Esophagus muscularis mucosa (tissue), 4 donors: ENCODE results near the gene DEPP1.

ENCODE experiments used
- EP300 ChIP-seq: sonication (generic); formaldehyde crosslinking; IDR thresholded peaks from one replicate; pipeline ENCODE4 v1.6.1; 2017; ENCODE audit warnings: antibody characterized with exemption
- POLR2AphosphoS5 ChIP-seq, 2 donors: sonication (generic); formaldehyde crosslinking; IDR thresholded peaks; one replicate each; pipeline ENCODE4 v1.6.1; 2017; ENCODE audit warnings: antibody characterized with exemption in 2 of 2
- TF ChIP-seq, protein P1 (sequence below), 3 experiments: fragments of 200-600 bp in 2 of 3; fragments of 450-650 bp in 1 of 3; sonication (generic) in 2 of 3; IDR thresholded peaks; one replicate each; pipeline ENCODE4 v1.5.1; 2017 to 2019; ENCODE audit warnings: antibody characterized with exemption in 3 of 3, mild to moderate bottlenecking in 2 of 3, moderate library complexity in 1 of 3

GRCh38 chr10:44961230-44961571 is 17.4 kb downstream of the DEPP1 start:
- TF ChIP-seq POLR2AphosphoS5 (IDR thresholded peaks at IDR 0.05): no peak
- no peak for TF ChIP-seq EP300
- TF ChIP-seq, protein P1, sequence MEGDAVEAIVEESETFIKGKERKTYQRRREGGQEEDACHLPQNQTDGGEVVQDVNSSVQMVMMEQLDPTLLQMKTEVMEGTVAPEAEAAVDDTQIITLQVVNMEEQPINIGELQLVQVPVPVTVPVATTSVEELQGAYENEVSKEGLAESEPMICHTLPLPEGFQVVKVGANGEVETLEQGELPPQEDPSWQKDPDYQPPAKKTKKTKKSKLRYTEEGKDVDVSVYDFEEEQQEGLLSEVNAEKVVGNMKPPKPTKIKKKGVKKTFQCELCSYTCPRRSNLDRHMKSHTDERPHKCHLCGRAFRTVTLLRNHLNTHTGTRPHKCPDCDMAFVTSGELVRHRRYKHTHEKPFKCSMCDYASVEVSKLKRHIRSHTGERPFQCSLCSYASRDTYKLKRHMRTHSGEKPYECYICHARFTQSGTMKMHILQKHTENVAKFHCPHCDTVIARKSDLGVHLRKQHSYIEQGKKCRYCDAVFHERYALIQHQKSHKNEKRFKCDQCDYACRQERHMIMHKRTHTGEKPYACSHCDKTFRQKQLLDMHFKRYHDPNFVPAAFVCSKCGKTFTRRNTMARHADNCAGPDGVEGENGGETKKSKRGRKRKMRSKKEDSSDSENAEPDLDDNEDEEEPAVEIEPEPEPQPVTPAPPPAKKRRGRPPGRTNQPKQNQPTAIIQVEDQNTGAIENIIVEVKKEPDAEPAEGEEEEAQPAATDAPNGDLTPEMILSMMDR (IDR thresholded peaks at IDR 0.05): no peak
